ENCODE results near the gene CCDC71L.

- TF ChIP-seq CTCF (conservative IDR thresholded peaks at IDR 0.05) (peak; percentile 100), ZFX (IDR thresholded peaks at IDR 0.05) (no peak)
These were observed 746 bp downstream of the CCDC71L start for GRCh38 chr7:106659963-106660861.
